Astrocyte (in vitro differentiated cells and primary cell): ENCODE results near the gene ATP11A.

ENCODE experiments used
- CTCF ChIP-seq: IDR thresholded peaks from 2 replicates; pipeline ENCODE4 v1.5.1; 2011; ENCODE audit warnings: low read depth, mild to moderate bottlenecking, inconsistent platforms, low read length, moderate library complexity; ENCODE audit not compliant: insufficient read depth
- EZH2 ChIP-seq: IDR thresholded peaks from 2 replicates; pipeline ENCODE4 v1.6.1; 2012; ENCODE audit warnings: mild to moderate bottlenecking, low read length, inconsistent platforms; ENCODE audit not compliant: insufficient read depth

GRCh38 chr13:112928972-112929782 is 239.3 kb downstream of the ATP11A start:
- TF ChIP-seq CTCF (no peak), EZH2 (no peak)
